ENCODE data around the gene GJC3. TPM values are rescaled to one million over a fixed set of nuclear protein-coding genes. Genes with fewer than 3 reads are reported as not detected.

The GJC3 gene
- total and polyA plus RNA-seq, 2 of the 13 experiments (the other 11 are each of a cell fraction or from before 2014, with no cell fraction given): 0.75 to 1.4 TPM

DNA sequence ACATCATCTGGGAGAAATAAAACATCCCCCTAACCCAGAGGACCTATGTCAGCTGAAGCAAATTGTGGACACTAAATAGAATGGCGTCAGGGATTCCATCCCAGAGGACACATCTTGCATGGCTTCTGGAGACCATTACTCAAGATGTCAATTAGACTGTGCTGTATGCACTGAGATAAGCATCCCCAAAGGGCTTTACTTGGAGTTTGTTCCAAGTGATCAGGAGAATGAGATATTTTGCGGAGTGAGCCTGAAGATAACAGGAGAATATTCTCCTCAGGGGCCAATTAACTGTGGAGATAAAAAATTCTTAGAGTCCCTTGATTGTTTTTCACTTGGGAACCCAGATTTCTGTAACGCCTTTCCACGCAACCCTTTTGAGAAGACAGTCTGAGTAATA lies 48.0 kb downstream of the GJC3 start (continued):
- TF ChIP-seq, protein P1, sequence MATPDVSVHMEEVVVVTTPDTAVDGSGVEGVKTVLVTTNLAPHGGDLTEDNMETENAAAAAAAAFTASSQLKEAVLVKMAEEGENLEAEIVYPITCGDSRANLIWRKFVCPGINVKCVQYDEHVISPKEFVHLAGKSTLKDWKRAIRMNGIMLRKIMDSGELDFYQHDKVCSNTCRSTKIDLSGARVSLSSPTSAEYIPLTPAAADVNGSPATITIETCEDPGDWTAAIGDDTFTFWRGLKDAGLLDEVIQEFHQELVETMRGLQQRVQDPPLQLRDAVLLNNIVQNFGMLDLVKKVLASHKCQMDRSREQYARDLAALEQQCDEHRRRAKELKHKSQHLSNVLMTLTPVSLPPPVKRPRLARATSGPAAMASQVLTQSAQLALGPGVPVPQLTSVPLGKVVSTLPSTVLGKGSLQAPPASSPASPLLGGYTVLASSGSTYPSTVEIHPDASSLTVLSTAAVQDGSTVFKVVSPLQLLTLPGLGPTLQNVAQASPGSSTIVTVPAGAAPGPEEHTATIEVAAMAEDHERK (CRISPR knock-in tag; IDR thresholded peaks at IDR 0.05; ENCODE audit: low read depth): no peak
- TF ChIP-seq, protein P2, sequence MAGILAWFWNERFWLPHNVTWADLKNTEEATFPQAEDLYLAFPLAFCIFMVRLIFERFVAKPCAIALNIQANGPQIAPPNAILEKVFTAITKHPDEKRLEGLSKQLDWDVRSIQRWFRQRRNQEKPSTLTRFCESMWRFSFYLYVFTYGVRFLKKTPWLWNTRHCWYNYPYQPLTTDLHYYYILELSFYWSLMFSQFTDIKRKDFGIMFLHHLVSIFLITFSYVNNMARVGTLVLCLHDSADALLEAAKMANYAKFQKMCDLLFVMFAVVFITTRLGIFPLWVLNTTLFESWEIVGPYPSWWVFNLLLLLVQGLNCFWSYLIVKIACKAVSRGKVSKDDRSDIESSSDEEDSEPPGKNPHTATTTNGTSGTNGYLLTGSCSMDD (CRISPR knock-in tag; IDR thresholded peaks at IDR 0.05): no peak
- TF ChIP-seq ZNF205 (CRISPR knock-in tag; IDR thresholded peaks at IDR 0.05): no peak

DNA sequence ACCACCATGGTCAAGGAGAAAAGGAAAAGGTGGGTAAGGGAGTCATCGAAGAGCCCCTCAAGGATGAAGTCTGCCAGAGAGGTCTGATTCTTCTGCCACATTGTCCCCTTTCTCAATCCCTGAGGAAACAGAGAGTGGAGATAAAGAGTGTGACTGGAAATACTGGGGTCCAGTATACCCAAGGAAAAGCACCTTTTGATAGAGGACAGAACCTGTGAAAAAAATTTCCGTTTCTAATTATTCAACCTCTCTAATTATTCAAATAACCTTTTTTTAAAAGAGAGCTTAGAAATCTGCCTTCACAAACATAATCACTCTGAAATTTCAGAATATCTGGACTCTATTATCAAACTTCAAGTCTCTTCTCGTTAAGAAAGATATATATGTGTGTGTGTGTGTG lies 52.5 kb downstream of the GJC3 start, which contains the start of gene OR2AE1:
Gene OR2AE1 (minus strand): TSS at position 101 of the 400 bp plus-strand sequence. CDS start 0 bp downstream, at position 101.
- FAIRE-seq (no peak), DNase-seq (ENCODE audit: low spot score) (no peak), ATAC-seq (no peak)
- no peaks in the 10 kb centered on the region for H3K4me1 ChIP-seq (ENCODE audit: insufficient read depth, low read length)
- H2AFZ ChIP-seq (ENCODE audit: low read length): no peak within 1 kb of the TSS
- in situ Hi-C loops (cut with HindIII; ENCODE audit: extremely low pct_ligation_motif_present, low pct_unique_long_range_greater_than_20kb): no loop called here
- no peak within 1 kb of the TSS for H3K4me2 ChIP-seq (ENCODE audit: low read depth, low read length)
- no peak for TF ChIP-seq CHD2 (IDR thresholded peaks at IDR 0.05; ENCODE audit: low read depth, low read length)
- TF ChIP-seq ZNF577 (CRISPR knock-in tag; IDR thresholded peaks at IDR 0.05; ENCODE audit: borderline replicate concordance, low read depth): no peak
- TF ChIP-seq, protein P3, sequence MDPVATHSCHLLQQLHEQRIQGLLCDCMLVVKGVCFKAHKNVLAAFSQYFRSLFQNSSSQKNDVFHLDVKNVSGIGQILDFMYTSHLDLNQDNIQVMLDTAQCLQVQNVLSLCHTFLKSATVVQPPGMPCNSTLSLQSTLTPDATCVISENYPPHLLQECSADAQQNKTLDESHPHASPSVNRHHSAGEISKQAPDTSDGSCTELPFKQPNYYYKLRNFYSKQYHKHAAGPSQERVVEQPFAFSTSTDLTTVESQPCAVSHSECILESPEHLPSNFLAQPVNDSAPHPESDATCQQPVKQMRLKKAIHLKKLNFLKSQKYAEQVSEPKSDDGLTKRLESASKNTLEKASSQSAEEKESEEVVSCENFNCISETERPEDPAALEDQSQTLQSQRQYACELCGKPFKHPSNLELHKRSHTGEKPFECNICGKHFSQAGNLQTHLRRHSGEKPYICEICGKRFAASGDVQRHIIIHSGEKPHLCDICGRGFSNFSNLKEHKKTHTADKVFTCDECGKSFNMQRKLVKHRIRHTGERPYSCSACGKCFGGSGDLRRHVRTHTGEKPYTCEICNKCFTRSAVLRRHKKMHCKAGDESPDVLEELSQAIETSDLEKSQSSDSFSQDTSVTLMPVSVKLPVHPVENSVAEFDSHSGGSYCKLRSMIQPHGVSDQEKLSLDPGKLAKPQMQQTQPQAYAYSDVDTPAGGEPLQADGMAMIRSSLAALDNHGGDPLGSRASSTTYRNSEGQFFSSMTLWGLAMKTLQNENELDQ (CRISPR knock-in tag; IDR thresholded peaks at IDR 0.05; ENCODE audit: borderline replicate concordance): no peak
- TF ChIP-seq, protein P4, sequence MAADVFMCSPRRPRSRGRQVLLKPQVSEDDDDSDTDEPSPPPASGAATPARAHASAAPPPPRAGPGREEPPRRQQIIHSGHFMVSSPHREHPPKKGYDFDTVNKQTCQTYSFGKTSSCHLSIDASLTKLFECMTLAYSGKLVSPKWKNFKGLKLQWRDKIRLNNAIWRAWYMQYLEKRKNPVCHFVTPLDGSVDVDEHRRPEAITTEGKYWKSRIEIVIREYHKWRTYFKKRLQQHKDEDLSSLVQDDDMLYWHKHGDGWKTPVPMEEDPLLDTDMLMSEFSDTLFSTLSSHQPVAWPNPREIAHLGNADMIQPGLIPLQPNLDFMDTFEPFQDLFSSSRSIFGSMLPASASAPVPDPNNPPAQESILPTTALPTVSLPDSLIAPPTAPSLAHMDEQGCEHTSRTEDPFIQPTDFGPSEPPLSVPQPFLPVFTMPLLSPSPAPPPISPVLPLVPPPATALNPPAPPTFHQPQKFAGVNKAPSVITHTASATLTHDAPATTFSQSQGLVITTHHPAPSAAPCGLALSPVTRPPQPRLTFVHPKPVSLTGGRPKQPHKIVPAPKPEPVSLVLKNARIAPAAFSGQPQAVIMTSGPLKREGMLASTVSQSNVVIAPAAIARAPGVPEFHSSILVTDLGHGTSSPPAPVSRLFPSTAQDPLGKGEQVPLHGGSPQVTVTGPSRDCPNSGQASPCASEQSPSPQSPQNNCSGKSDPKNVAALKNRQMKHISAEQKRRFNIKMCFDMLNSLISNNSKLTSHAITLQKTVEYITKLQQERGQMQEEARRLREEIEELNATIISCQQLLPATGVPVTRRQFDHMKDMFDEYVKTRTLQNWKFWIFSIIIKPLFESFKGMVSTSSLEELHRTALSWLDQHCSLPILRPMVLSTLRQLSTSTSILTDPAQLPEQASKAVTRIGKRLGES (CRISPR knock-in tag; IDR thresholded peaks at IDR 0.05; ENCODE audit: borderline replicate concordance): no peak
- TF ChIP-seq ZFP36 (IDR thresholded peaks at IDR 0.05; ENCODE audit: borderline replicate concordance, low read depth, low read length, partially characterized antibody): no peak
- no TSS peak for BruUV-seq (replicated peaks)
- H3K36me3 ChIP-seq (replicated peaks in 1 of 2; ENCODE audit: control insufficient read depth in 1 of 2, insufficient read depth in 2 of 2, low read length in 2 of 2): no peaks in the 10 kb centered on the region
- WGBS (ENCODE audit: low lambda C conversion rate): 84% methylated on average over 3 of the region's 3 CpGs
- no peak within 1 kb of the TSS for H3K9ac ChIP-seq (ENCODE audit: insufficient read depth, low read depth, low read length)
- intact Hi-C loops (cut with micrococcal nuclease; ENCODE audit: unreplicated experiment): no loop called here
- no peaks in the 10 kb centered on the region for H3K9me3 ChIP-seq (ENCODE audit: low read length)
- no peak within 1 kb of the TSS for H3K4me3 ChIP-seq (replicated peaks in 1 of 3; ENCODE audit: insufficient read depth in 1 of 3, low read depth in 2 of 3, low read length in 3 of 3)
- H3K79me2 ChIP-seq (ENCODE audit: insufficient read depth, low read length): no peaks in the 10 kb centered on the region
- H3K27me3 ChIP-seq (ENCODE audit: control insufficient read depth in 1 of 2, insufficient read depth in 2 of 2, low read length in 2 of 2): no peaks in the 10 kb centered on the region
- no peaks in the 10 kb centered on the region for H4K20me1 ChIP-seq (ENCODE audit: insufficient read depth, low read length)
- no peak within 1 kb of the TSS for H3K27ac ChIP-seq (ENCODE audit: extremely low read length, insufficient read depth, low read length)
- ChIA-PET POLR2A (interaction anchor here (2.3 kb wide), 1 partner anchor 16 kb away, joined by 9 read pairs; no protein-coding TSS in a partner anchor), CTCF (ENCODE audit: low intra/inter-chr PET ratio, low total read pairs) (no interaction called here)

Data from HepG2 (cell line).